ENCODE results near the gene NTM.

The NTM gene

GRCh38 chr11:132253469-132254264, 883.3 kb downstream of the NTM start:
- no peak for DNase-seq (ENCODE audit: low read depth, low spot score)
- no peak overlapping the region for H3K4me3 ChIP-seq (ENCODE audit: low read depth, low read length)
- in situ Hi-C loops (cut with HindIII; ENCODE audit: low sequenced_read_pairs): no loop called here
- TF ChIP-seq CTCF (IDR thresholded peaks at IDR 0.05; ENCODE audit: low read depth, low read length): no peak

- peak; percentile 25 for DNase-seq (ENCODE audit: low read depth, low spot score)
- in situ Hi-C loops (cut with HindIII; ENCODE audit: low sequenced_read_pairs): no loop called here
- no peak overlapping the region for H3K4me3 ChIP-seq (ENCODE audit: low read depth, low read length)
- TF ChIP-seq CTCF (IDR thresholded peaks at IDR 0.05; ENCODE audit: low read depth, low read length): no peak
Observed at GRCh38 chr11:132254906-132255305, 884.5 kb downstream of the NTM start.

- in situ Hi-C loops (cut with HindIII; ENCODE audit: low sequenced_read_pairs): no loop called here
- no peak for TF ChIP-seq CTCF (IDR thresholded peaks at IDR 0.05; ENCODE audit: low read depth, low read length)
- DNase-seq (ENCODE audit: low read depth, low spot score): no peak
- H3K4me3 ChIP-seq (ENCODE audit: low read depth, low read length): no peak overlapping the region
Observed at GRCh38 chr11:132256528-132257279, 886.3 kb downstream of the NTM start.

- TF ChIP-seq CTCF (IDR thresholded peaks at IDR 0.05; ENCODE audit: low read depth, low read length): no peak
- no peak for DNase-seq (ENCODE audit: low read depth, low spot score)
- in situ Hi-C loops (cut with HindIII; ENCODE audit: low sequenced_read_pairs): no loop called here
- H3K4me3 ChIP-seq (ENCODE audit: low read depth, low read length): no peak overlapping the region
Observed at GRCh38 chr11:132257871-132258270, 887.5 kb downstream of the NTM start.

GRCh38 chr11:132258875-132259274, 888.5 kb downstream of the NTM start:
- peak; percentile 68 for DNase-seq (ENCODE audit: low read depth, low spot score)
- in situ Hi-C loops (cut with HindIII; ENCODE audit: low sequenced_read_pairs): no loop called here
- no peak overlapping the region for H3K4me3 ChIP-seq (ENCODE audit: low read depth, low read length)
- TF ChIP-seq CTCF (IDR thresholded peaks at IDR 0.05; ENCODE audit: low read depth, low read length): no peak

- in situ Hi-C loops (cut with HindIII; ENCODE audit: low sequenced_read_pairs): no loop called here
- TF ChIP-seq CTCF (IDR thresholded peaks at IDR 0.05; ENCODE audit: low read depth, low read length): no peak
- no peak overlapping the region for H3K4me3 ChIP-seq (ENCODE audit: low read depth, low read length)
- no peak for DNase-seq (ENCODE audit: low read depth, low spot score)
Observed at GRCh38 chr11:132260636-132261035, 890.2 kb downstream of the NTM start.

All from astrocyte of the spinal cord (primary cell).